Breast epithelium (tissue), 3 donors: ENCODE results near the gene RASL11A.

ENCODE experiments used
- POLR2A ChIP-seq: fragments of 450-650 bp; IDR thresholded peaks from one replicate; pipeline ENCODE4 v1.6.1; 2016; ENCODE audit warnings: antibody characterized with exemption, mild to moderate bottlenecking, moderate library complexity
- TF ChIP-seq, protein P1 (sequence below), 3 donors: fragments of 450-650 bp; IDR thresholded peaks; one replicate each; pipeline ENCODE4 v1.5.1; 2016 to 2017; ENCODE audit warnings: antibody characterized with exemption in 3 of 3, mild to moderate bottlenecking in 3 of 3, moderate library complexity in 3 of 3

- TF ChIP-seq, protein P1, sequence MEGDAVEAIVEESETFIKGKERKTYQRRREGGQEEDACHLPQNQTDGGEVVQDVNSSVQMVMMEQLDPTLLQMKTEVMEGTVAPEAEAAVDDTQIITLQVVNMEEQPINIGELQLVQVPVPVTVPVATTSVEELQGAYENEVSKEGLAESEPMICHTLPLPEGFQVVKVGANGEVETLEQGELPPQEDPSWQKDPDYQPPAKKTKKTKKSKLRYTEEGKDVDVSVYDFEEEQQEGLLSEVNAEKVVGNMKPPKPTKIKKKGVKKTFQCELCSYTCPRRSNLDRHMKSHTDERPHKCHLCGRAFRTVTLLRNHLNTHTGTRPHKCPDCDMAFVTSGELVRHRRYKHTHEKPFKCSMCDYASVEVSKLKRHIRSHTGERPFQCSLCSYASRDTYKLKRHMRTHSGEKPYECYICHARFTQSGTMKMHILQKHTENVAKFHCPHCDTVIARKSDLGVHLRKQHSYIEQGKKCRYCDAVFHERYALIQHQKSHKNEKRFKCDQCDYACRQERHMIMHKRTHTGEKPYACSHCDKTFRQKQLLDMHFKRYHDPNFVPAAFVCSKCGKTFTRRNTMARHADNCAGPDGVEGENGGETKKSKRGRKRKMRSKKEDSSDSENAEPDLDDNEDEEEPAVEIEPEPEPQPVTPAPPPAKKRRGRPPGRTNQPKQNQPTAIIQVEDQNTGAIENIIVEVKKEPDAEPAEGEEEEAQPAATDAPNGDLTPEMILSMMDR (IDR thresholded peaks at IDR 0.05) = no peak
- TF ChIP-seq POLR2A = no peak
These were observed 43.6 kb upstream of the RASL11A start for GRCh38 chr13:27226991-27227390.
